OCI-LY1 (cell line): ENCODE measurements around the gene ADGRL2.

Experiments used
- H2AFZ ChIP-seq: fragments of 200-600 bp; sonication (generic), shearing (Covaris generic); 2 replicates; pipeline ENCODE4 v1.6.0; 2014; ENCODE audit warnings: antibody characterized with exemption, mild to moderate bottlenecking, low read length
- H3F3A ChIP-seq: fragments of 200-600 bp; sonication (generic), shearing (Covaris generic); 2 replicates; pipeline ENCODE4 v1.6.0; 2014; ENCODE audit warnings: mild to moderate bottlenecking, antibody characterized with exemption, low read length, moderate library complexity; ENCODE audit not compliant: insufficient read depth
- H3K27ac ChIP-seq: fragments of 200-600 bp; sonication (generic); 2 replicates; pipeline ENCODE4 v1.5.1; 2014; ENCODE audit warnings: low read length, mixed run types, mild to moderate bottlenecking, low read depth; ENCODE audit not compliant: poor library complexity, severe bottlenecking
- H3K27me3 ChIP-seq: fragments of 200-600 bp; sonication (generic); 2 replicates; pipeline ENCODE4 v1.6.0; 2014; ENCODE audit warnings: antibody characterized with exemption, mild to moderate bottlenecking, low read length, moderate library complexity; ENCODE audit not compliant: insufficient read depth
- H3K36me3 ChIP-seq: fragments of 200-600 bp; sonication (generic); 2 replicates; pipeline ENCODE4 v1.6.1; 2014; ENCODE audit warnings: mild to moderate bottlenecking, antibody characterized with exemption, low read length, moderate library complexity, mixed read lengths; ENCODE audit not compliant: insufficient read depth
- H3K4me1 ChIP-seq: fragments of 200-600 bp; sonication (generic); 2 replicates; pipeline ENCODE4 v1.5.1; 2014; ENCODE audit warnings: mild to moderate bottlenecking, low read length, moderate library complexity; ENCODE audit not compliant: insufficient read depth, severe bottlenecking
- H3K4me2 ChIP-seq: fragments of 200-600 bp; sonication (generic), shearing (Covaris generic); 2 replicates; pipeline ENCODE4 v1.6.1; 2014; ENCODE audit warnings: low read length
- H3K4me3 ChIP-seq: fragments of 200-600 bp; sonication (generic); 2 replicates; pipeline ENCODE4 v1.5.1; 2014; ENCODE audit warnings: low read length, low read depth, mild to moderate bottlenecking, mixed read lengths; ENCODE audit not compliant: poor library complexity, severe bottlenecking
- H3K79me2 ChIP-seq: fragments of 200-600 bp; shearing (Covaris generic); 2 replicates; pipeline ENCODE4 v1.6.1; 2016; ENCODE audit warnings: mixed run types, low read length, mixed read lengths; ENCODE audit not compliant: insufficient read depth
- H3K9ac ChIP-seq: fragments of 200-600 bp; sonication (generic), shearing (Covaris generic); 2 replicates; pipeline ENCODE4 v1.6.1; 2014; ENCODE audit warnings: mild to moderate bottlenecking, low read length, mixed read lengths
- H3K9me2 ChIP-seq: fragments of 200-600 bp; sonication (generic), shearing (Covaris generic); 2 replicates; pipeline ENCODE4 v1.6.1; 2014; ENCODE audit warnings: low read depth, mild to moderate bottlenecking, low read length, mixed read lengths
- H3K9me3 ChIP-seq: fragments of 200-600 bp; shearing (Covaris generic); 2 replicates; pipeline ENCODE4 v1.6.1; 2014; ENCODE audit warnings: low read length, mixed read lengths
- H4K20me1 ChIP-seq: fragments of 200-600 bp; sonication (generic), shearing (Covaris generic); 2 replicates; pipeline ENCODE4 v1.6.0; 2016; ENCODE audit warnings: mild to moderate bottlenecking, low read length; ENCODE audit not compliant: insufficient read depth
- CTCF ChIP-seq: fragments of 200-600 bp; sonication (generic), shearing (Covaris generic); IDR thresholded peaks from 2 replicates; pipeline ENCODE4 v1.5.1; 2017; ENCODE audit warnings: mild to moderate bottlenecking, antibody characterized with exemption, low read length, moderate library complexity, mixed read lengths
- EZH2 ChIP-seq: fragments of 200-600 bp; sonication (generic), shearing (Covaris generic); IDR thresholded peaks from 2 replicates; pipeline ENCODE4 v1.8.0; 2017; ENCODE audit warnings: borderline replicate concordance, mixed run types, mild to moderate bottlenecking, antibody characterized with exemption, low read length, moderate library complexity, mixed read lengths

ADGRL2 gene

GRCh38 chr1:81760477-81761097 lies 40.1 kb upstream of the ADGRL2 start:
- no peak overlapping the region for H3K9ac ChIP-seq

GRCh38 chr1:81775510-81775909 lies 25.2 kb upstream of the ADGRL2 start:
- no peaks in the 10 kb centered on the region for H3K27me3 ChIP-seq

More at GRCh38 chr1:81760477-81761097, 40.1 kb upstream of the ADGRL2 start:
- Histone ChIP-seq H3K79me2 (no peaks in the 10 kb centered on the region), H3F3A (no peaks in the 10 kb centered on the region), H3K27me3 (no peaks in the 10 kb centered on the region), H3K4me3 (no peak overlapping the region), H3K4me1 (no peaks in the 10 kb centered on the region), H3K9me2 (no peaks in the 10 kb centered on the region), H3K4me2 (no peak overlapping the region), H3K36me3 (no peaks in the 10 kb centered on the region), H2AFZ (no peak overlapping the region), H3K9me3 (no peaks in the 10 kb centered on the region), H4K20me1 (no peaks in the 10 kb centered on the region), H3K27ac (no peak overlapping the region)
- TF ChIP-seq CTCF = no peak
- TF ChIP-seq EZH2 = no peak

GRCh38 chr1:81780705-81781454 lies 19.9 kb upstream of the ADGRL2 start:
- Histone ChIP-seq H3K36me3 (no peaks in the 10 kb centered on the region), H3K9me3 (no peaks in the 10 kb centered on the region), H2AFZ (no peak overlapping the region), H4K20me1 (no peaks in the 10 kb centered on the region), H3K27me3 (no peaks in the 10 kb centered on the region), H3K4me1 (no peaks in the 10 kb centered on the region), H3K9me2 (no peaks in the 10 kb centered on the region), H3K79me2 (no peaks in the 10 kb centered on the region), H3F3A (no peaks in the 10 kb centered on the region), H3K4me2 (no peak overlapping the region), H3K9ac (no peak overlapping the region), H3K27ac (no peak overlapping the region), H3K4me3 (no peak overlapping the region)
- TF ChIP-seq EZH2 = no peak
- no peak for TF ChIP-seq CTCF

More at GRCh38 chr1:81775510-81775909, 25.2 kb upstream of the ADGRL2 start:
- Histone ChIP-seq H3K9ac (no peak overlapping the region), H3K9me3 (no peaks in the 10 kb centered on the region), H3K27ac (no peak overlapping the region), H2AFZ (no peak overlapping the region), H3K9me2 (no peaks in the 10 kb centered on the region), H4K20me1 (no peaks in the 10 kb centered on the region), H3K79me2 (no peaks in the 10 kb centered on the region), H3K4me2 (no peak overlapping the region), H3K4me1 (no peaks in the 10 kb centered on the region), H3K4me3 (no peak overlapping the region), H3K36me3 (no peaks in the 10 kb centered on the region), H3F3A (no peaks in the 10 kb centered on the region)
- TF ChIP-seq EZH2 (no peak), CTCF (no peak)
